Activated CD8-positive, alpha-beta T cell treated with anti-CD3 and anti-CD28 coated beads for 36 hours (primary cell): Measurements from ENCODE around the gene UBQLN4. TPM values are rescaled to one million over a fixed set of nuclear protein-coding genes. Genes with fewer than 3 reads are reported as not detected.

ENCODE experiments used
- ATAC-seq: fragments of 200-7000 bp; cut with Tn5 transposase; one replicate; pipeline ENCODE4 v1.10.0; 2021; ENCODE audit warnings: mild to moderate bottlenecking, moderate library complexity
- CTCF ChIA-PET: fragments of 350-600 bp; sonication (Branson Sonifier 250); formaldehyde crosslinking; loops from one replicate; lab custom pipeline; 2021; ENCODE audit warnings: antibody characterized with exemption; lab: Charles Lee
- POLR2A ChIA-PET: fragments of 350-600 bp; sonication (Branson Sonifier 250); formaldehyde crosslinking; loops from one replicate; lab custom pipeline; 2021; ENCODE audit warnings: antibody characterized with exemption; lab: Charles Lee
- DNase-seq: peaks from one replicate; pipeline ENCODE4 v3.0.0-alpha.2; 2020
- H3K27ac Mint-ChIP-seq: one replicate; pipeline ENCODE4 v1.8.0; 2021; ENCODE audit warnings: mild to moderate bottlenecking, mixed read lengths
- H3K27me3 Mint-ChIP-seq: one replicate; pipeline ENCODE4 v1.8.0; 2021; ENCODE audit warnings: mixed read lengths
- H3K36me3 Mint-ChIP-seq: one replicate; pipeline ENCODE4 v1.8.0; 2021; ENCODE audit warnings: low read depth, mixed read lengths
- H3K4me1 Mint-ChIP-seq: one replicate; pipeline ENCODE4 v1.8.0; 2021; ENCODE audit warnings: low read depth, mixed read lengths
- H3K4me3 Mint-ChIP-seq: one replicate; pipeline ENCODE4 v1.8.0; 2021; ENCODE audit warnings: mild to moderate bottlenecking, moderate library complexity, mixed read lengths
- H3K9me3 Mint-ChIP-seq: one replicate; pipeline ENCODE4 v1.8.0; 2021; ENCODE audit warnings: mixed read lengths
- intact Hi-C: fragments of 100-400 bp; cut with micrococcal nuclease; formaldehyde crosslinking; loops from one replicate; pipeline ENCODE4 v1.10.0; 2022
- total RNA-seq, 2 experiments: library from RNA; stranded (reverse); gene quantifications; one replicate each; pipeline ENCODE4 v1.2.3, GENCODE V29; 2021
- TF ChIP-seq, protein P1 (sequence below): fragments of 200-600 bp; IDR thresholded peaks from one replicate; pipeline ENCODE4 v1.8.0; 2022; ENCODE audit warnings: antibody characterized with exemption, mild to moderate bottlenecking

UBQLN4 gene
- total RNA-seq, 2 experiments from 2014 or later: 36.9 to 39.8 TPM

GRCh38 chr1:156052862-156053767 is 483 bp downstream of the UBQLN4 start:
- intact Hi-C loops: no loop called here
- ChIA-PET CTCF (interaction anchor here (1.0 to 3.3 kb wide), 7 partner anchors 8 to 122 kb away, joined by 3 to 16 read pairs (median 4); no protein-coding TSS in a partner anchor), POLR2A (interaction anchor here (0.6 to 1.4 kb wide), 7 partner anchors 9 to 230 kb away, joined by 3 to 5 read pairs (median 4); partner anchors contain the start of genes SMG5 and SSR2)
- Mint-ChIP-seq H3K27me3 (no peaks in the 10 kb centered on the region), H3K36me3 (peaks cover 17% of the 10 kb centered on the region), H3K9me3 (no peaks in the 10 kb centered on the region), H3K4me3 (peak overlapping the region; percentile 95), H3K4me1 (peaks cover 22% of the 10 kb centered on the region), H3K27ac (peak overlapping the region; percentile 90)
- TF ChIP-seq, protein P1, sequence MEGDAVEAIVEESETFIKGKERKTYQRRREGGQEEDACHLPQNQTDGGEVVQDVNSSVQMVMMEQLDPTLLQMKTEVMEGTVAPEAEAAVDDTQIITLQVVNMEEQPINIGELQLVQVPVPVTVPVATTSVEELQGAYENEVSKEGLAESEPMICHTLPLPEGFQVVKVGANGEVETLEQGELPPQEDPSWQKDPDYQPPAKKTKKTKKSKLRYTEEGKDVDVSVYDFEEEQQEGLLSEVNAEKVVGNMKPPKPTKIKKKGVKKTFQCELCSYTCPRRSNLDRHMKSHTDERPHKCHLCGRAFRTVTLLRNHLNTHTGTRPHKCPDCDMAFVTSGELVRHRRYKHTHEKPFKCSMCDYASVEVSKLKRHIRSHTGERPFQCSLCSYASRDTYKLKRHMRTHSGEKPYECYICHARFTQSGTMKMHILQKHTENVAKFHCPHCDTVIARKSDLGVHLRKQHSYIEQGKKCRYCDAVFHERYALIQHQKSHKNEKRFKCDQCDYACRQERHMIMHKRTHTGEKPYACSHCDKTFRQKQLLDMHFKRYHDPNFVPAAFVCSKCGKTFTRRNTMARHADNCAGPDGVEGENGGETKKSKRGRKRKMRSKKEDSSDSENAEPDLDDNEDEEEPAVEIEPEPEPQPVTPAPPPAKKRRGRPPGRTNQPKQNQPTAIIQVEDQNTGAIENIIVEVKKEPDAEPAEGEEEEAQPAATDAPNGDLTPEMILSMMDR: peak; percentile 53
- DNase-seq: peak; percentile 78
- ATAC-seq: peak; percentile 39

GRCh38 chr1:156051011-156051725 is 2.4 kb downstream of the UBQLN4 start:
- TF ChIP-seq, protein P1: no peak
- ChIA-PET POLR2A (interaction anchor here (0.7 to 1.0 kb wide), 3 partner anchors 22 to 117 kb away, joined by 3 read pairs; partner anchors contain the start of gene KHDC4), CTCF (interaction anchor here (1.1 to 3.3 kb wide), 3 partner anchors 15 to 113 kb away, joined by 3 to 16 read pairs (median 7); no protein-coding TSS in a partner anchor)
- intact Hi-C loops: no loop called here
- DNase-seq (no peak), ATAC-seq (no peak)
- no peaks in the 10 kb centered on the region for H3K27me3 Mint-ChIP-seq
- H3K4me1 Mint-ChIP-seq: peaks cover 15% of the 10 kb centered on the region
- peaks cover 10% of the 10 kb centered on the region for H3K36me3 Mint-ChIP-seq
- no peak overlapping the region for H3K27ac Mint-ChIP-seq
- no peak overlapping the region for H3K4me3 Mint-ChIP-seq
- H3K9me3 Mint-ChIP-seq: no peaks in the 10 kb centered on the region

GRCh38 chr1:156050376-156050775 is 3.2 kb downstream of the UBQLN4 start:
- no peak for DNase-seq
- Mint-ChIP-seq H3K27me3 (no peaks in the 10 kb centered on the region), H3K9me3 (no peaks in the 10 kb centered on the region), H3K4me1 (peaks cover 10% of the 10 kb centered on the region), H3K36me3 (peaks cover 12% of the 10 kb centered on the region), H3K4me3 (no peak overlapping the region), H3K27ac (no peak overlapping the region)
- intact Hi-C loops: no loop called here
- TF ChIP-seq, protein P1: no peak
- no peak for ATAC-seq
- ChIA-PET CTCF (interaction anchor here (1.2 kb wide), 1 partner anchor 61 kb away, joined by 3 read pairs; no protein-coding TSS in a partner anchor), POLR2A (no interaction called here)

DNA sequence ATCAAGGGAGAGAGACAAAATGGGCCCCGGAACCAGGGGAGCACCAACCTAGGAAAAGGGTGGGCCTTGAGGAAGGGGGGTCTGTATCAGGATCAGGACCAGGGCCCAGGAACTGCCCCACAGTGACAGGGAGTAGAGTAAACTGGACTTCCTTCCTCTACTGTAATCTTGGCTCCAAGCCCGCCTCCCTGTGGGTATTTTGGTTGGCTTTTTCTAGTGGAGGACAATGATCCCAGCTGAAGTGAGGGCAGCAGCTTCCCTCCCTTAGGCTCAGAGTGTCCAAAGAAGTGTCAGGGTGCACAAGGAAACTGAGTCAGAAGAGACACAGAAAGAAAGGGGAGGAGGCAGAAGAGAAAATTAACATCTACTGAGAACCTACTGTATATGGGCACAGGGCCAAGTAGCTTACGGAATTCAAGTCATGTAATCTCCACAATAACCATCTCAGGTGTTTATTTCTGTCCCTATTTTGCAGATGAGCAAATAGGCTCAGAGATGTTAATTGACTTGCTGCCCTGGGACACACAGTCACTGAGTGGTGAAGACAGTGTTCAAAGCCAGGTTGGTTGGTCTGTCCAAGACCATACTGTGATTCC is 4.8 kb downstream of the UBQLN4 start:
- peaks cover 12% of the 10 kb centered on the region for H3K4me1 Mint-ChIP-seq
- ATAC-seq: no peak
- POLR2A ChIA-PET: no interaction called here

More for the DNA sequence above, 4.8 kb downstream of the UBQLN4 start:
- H3K27me3 Mint-ChIP-seq: no peaks in the 10 kb centered on the region
- H3K9me3 Mint-ChIP-seq: no peaks in the 10 kb centered on the region
- CTCF ChIA-PET: no interaction called here
- TF ChIP-seq, protein P1: no peak
- no peak overlapping the region for H3K27ac Mint-ChIP-seq
- peaks cover 24% of the 10 kb centered on the region for H3K36me3 Mint-ChIP-seq
- DNase-seq: no peak
- H3K4me3 Mint-ChIP-seq: no peak overlapping the region
- intact Hi-C loops: no loop called here
